Tibial nerve (tissue), 4 donors: ENCODE measurements around the gene ZNF280D.

Experiments
- CTCF ChIP-seq, 5 experiments: fragments of 200-600 bp in 3 of 5; fragments of 450-650 bp in 2 of 5; sonication (generic) in 3 of 5; IDR thresholded peaks; one replicate each; pipeline ENCODE4 v1.5.1; 2016 to 2019; ENCODE audit warnings: antibody characterized with exemption in 5 of 5, mild to moderate bottlenecking in 3 of 5, moderate library complexity in 2 of 5
- EP300 ChIP-seq, 2 donors: sonication (generic); formaldehyde crosslinking; IDR thresholded peaks; one replicate each; pipeline ENCODE4 v1.6.1; 2017; ENCODE audit warnings: antibody characterized with exemption in 2 of 2, mild to moderate bottlenecking in 1 of 2

- no peak for TF ChIP-seq CTCF (IDR thresholded peaks at IDR 0.05)
- TF ChIP-seq EP300 (IDR thresholded peaks at IDR 0.05) = no peak
Measured at GRCh38 chr15:56587686-56588085, 145.6 kb downstream of the ZNF280D start.
